Stimulated activated CD4-positive, alpha-beta T cell treated with anti-CD3 and anti-CD28 coated beads, Interleukin-2, amount 100 ng/mL, for 48 hours (primary cell): Measurements from ENCODE around the gene ROGDI.

Experiments used
- DNase-seq, 2 donors: peaks; one replicate each; pipeline ENCODE4 v3.0.0-alpha.2; 2020

Gene ROGDI

GRCh38 chr16:4813251-4814003 lies 11.0 kb upstream of the ROGDI start:
- DNase-seq, result no peak

DNA sequence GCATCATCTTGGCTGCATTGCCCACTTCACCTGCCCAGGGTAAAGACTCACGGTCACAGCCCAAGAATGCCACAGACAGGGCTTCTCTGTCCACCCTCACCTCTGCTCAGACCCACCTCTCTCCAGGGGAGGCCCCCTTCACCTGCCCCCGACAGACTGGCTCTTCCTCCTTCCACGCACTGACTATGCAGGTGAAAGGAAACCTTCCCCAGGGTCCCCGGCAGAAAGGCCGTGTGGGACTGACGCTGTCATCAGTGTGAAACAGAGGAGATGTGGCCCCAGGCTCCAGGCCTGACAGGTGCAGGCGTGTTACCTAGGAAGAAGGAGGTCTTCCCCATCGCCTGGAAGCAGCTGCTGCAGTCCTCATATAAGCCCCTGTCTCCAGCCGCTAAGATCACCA lies 9.3 kb upstream of the ROGDI start:
- DNase-seq, result no peak

DNA sequence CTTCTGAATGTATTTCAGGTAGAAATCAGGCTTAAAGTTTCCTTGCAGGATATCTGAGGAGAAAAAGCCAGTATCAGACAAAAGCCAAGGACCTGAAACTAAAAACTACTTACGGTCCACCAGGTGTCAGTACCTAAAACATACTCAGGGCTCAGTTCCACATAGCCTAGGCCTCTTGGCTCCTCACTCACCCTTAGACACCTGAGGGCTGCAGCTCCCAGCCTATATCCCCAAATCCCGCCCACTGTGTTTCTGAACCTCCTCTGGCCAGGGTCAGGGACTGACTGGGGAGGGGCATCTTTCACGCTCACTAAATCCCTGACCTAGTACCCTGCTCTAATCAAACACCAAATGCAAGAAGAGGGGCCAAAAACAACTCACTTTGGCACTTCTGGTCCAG lies 8.8 kb upstream of the ROGDI start:
- DNase-seq, result no peak

GRCh38 chr16:4806280-4806679 lies 3.8 kb upstream of the ROGDI start:
- no peak for DNase-seq

DNA sequence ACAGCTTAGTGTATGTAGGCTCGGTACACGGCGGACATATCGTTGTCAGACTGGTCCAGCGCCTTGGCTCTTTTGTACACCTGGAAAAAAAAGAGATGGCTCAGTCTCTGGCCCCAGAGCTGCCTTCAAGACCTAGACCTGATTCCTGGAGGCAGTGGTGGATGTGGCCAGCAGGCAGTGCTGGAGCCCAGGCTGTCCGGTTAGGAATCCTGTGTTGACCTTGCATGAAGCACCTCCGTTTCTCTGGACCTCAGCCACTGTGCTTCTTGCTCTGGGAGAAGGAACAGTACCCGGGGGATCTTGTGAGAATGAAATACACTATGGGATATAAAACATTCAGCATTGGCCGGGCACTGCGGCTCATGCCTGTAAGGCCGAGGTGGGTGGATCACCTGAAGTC lies 2.8 kb upstream of the ROGDI start:
- no peak for DNase-seq

- no peak for DNase-seq
Observed at GRCh38 chr16:4803898-4804762, 1.7 kb upstream of the ROGDI start.

GRCh38 chr16:4803401-4803844 lies 990 bp upstream of the ROGDI start:
- DNase-seq, result no peak

DNA sequence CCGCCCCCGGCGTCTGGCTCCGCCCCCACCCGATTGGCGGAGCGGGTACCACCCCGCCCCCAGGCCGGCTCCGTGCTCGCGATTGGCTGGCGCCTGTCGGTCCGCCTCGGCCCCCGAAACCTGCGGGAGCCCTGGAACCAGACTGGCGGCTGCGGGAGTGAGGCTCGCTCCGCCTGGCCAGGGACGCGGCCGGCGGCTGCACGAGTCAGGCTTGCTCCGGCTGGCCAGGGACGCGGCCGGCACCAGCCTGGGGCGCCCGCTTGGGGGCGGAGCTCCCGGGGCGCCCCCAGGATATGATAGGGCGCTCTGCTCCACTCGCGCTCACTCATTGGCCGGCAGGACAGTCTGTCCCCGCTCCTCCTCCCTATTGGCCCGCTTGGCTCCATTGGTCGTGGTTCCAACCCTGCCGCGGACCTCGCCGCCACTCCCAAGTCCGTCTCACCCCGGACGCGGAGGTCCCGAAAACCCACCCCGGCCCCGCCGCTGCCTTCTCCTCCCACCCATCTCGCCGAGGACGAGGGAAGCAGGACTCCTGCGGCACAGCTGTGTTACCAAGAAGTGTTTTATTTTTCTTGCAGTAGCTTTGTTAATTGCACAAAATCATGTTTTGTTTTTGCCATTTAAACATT lies 340 bp upstream of the ROGDI start:
- peak; percentile 82 to 85 for DNase-seq

- DNase-seq, result no peak
Observed at GRCh38 chr16:4801051-4801961, 1.1 kb downstream of the ROGDI start.

DNA sequence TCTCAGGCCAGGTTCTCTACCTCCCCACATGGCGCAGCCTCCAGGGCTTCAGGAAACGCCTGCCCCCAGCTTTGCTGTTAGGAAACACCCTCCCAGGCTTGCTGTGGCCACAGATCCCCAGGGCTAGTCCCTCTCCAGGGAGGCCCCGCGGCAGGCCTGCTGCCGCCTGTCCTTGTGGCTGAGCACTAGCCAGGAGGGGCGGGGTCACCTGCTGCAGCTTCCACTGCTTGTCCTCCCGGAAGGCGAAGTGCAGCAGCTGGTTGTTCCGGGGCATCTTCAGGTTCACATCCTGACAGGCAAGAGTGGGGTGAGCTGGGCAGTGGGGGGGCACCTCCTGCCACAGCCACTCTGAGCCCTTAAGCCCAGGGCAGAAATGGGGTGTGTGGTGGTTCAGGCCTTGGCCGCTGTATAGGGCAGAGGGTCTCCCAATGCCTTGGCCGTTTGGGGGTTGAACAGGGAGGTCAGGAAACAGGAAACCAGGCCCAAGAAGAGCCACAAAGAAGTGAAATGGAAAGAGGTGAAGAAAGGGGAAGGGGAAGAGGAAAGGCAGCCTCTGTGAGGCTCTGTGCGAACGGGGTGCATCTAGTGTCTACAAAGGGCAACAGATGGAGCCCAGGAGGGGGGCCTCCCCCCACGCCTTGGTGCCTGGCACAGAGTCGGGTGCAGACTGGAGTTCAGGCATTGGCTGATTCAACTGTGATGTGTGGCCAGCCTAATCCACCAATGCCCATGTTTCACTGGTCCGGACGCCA lies 2.0 kb downstream of the ROGDI start:
- no peak for DNase-seq

GRCh38 chr16:4799171-4799855 lies 3.1 kb downstream of the ROGDI start:
- DNase-seq, result no peak

- no peak for DNase-seq
Observed at GRCh38 chr16:4798456-4798855, 4.0 kb downstream of the ROGDI start.

DNA sequence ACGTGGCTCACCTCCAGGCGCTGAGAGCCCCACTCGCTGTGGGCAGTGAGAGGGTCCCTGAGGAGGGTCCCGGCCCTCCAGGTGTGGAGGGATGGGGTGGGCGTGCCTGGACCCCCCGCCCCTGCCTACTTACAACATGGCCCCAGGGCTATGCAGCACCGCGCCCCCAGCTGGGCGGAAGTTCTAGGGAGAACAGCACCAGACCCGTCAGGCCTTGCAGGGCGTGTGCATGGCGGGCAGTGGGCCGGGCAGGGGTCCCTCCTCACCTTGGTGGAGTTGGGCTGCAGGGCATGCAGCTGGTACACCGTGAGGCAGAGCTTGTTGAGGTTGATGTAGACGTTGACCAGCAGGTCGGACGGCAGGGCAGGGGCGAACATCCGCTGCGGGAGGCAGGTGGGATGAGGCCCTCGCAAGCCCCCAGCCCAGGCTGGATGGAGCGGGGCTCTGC lies 4.6 kb downstream of the ROGDI start:
- no peak for DNase-seq

DNA sequence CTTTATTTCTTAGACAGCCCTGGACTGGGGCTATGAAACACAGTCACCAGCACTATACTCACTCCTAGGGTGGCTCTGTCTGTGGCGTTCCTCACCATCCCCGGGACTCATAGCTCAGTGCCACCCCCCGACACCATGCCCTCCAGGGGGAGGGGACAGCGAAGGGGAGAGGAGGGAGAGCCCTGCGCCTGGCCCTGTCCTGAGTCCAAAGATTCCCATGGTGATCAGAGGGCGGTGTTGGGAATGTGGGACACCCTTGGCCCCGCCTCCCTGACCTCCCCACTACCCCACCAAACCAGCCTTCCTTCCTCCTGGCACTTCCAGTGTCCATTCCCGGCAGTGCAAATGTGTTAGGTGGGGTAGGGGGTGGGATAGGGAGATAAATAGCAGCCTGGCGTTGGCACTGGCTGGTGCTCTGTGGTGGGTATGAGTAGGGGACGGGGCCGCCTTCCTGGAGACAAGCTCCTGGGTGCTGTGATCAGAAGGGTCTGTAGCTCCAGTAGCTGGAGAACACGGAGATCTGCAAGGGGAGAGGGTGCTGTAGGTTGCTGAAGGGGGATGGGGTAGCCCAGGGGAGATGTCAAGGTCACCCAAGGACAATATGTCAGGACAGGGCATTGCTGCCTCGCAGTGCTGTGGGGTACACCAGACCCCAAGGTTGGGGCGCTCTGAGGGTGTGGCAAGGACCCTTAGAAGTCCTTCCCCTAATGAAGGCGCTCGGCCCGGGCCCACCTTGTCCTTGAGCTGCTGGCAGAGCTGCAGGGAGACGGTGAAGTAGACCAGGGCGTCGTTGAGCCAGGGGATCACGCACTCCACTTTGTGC lies 5.2 kb downstream of the ROGDI start:
- DNase-seq, result no peak

DNA sequence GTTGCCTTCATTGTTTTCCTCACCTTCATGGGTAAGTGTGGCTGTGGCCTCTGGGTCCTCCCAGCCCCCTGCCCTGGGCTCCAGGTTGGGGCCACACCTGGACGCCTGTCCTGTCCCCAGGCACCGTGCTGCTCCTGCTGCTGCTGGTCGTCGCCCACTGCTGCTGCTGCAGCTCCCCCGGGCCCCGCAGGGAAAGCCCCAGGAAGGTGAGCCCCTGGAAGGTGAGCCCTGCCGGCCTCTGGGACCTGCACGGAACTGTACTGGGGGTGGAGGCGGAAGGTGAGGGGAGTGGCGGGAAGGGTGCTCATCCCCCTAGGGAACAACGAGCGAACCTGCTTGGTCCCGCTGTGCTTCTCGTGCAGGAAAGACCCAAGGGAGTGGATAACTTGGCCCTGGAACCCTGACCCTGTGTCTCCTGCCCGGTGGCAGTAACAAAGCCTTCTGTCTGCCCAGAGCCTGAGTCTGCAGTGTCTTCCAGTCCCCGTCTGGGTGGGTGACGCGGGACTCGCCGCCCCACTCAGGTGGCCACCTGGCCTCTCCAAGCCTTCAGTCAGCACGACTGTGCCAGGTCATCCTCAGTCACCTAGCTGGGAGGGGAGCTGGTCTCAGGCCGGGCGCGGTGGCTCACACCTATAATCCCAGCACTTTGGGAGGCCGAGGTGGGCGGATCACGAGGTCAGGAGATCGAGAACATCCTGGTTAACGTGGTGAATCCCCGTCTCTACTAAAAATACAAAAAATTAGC lies 6.4 kb downstream of the ROGDI start:
- DNase-seq, result no peak

DNA sequence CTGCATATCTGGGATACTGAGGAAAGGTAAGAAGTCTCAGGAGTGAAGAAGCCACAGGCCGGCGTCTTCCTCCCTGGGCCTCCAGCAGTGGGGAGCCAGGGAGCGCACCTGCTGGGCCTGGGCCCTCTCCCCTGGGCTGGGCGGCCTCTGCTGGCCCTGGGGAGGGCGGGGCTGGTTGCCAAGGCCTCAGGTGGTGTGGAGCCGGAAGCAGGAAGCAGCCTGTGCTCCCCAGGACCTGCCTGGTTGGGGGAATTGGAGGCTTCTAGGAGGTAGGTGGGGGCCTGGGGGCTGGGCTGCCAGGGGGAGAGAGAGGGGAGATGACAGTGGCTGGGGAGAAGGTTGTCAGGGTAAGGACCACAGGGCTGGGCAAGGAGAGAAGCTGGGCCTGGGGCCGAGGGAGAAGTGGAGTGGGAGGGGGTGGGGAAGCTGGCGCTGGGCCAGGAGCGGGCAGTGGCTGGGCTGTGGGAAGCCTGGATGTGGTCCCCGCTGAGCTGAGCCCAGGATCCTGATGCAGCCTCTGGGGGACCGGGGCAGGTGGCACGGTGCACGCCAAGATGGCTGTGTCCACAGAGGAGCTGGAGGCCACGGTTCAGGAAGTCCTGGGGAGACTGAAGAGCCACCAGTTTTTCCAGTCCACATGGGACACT lies 7.1 kb downstream of the ROGDI start, which contains the start of gene SMIM22:
Gene SMIM22 (plus strand): TSS at position 189 of the 647 bp plus-strand sequence. CDS start 366 bp downstream, at position 555.
- DNase-seq, result no peak

GRCh38 chr16:4792951-4793513 lies 9.4 kb downstream of the ROGDI start:
- no peak for DNase-seq

GRCh38 chr16:4790871-4791270 lies 11.6 kb downstream of the ROGDI start:
- DNase-seq, result no peak
